Gastroesophageal sphincter (tissue), 3 donors: ENCODE data around the gene MPRIP.

Experiments
- EP300 ChIP-seq: sonication (generic); formaldehyde crosslinking; IDR thresholded peaks from one replicate; pipeline ENCODE4 v1.6.1; 2017; ENCODE audit warnings: antibody characterized with exemption, mild to moderate bottlenecking
- POLR2A ChIP-seq, 2 donors: fragments of 450-650 bp; IDR thresholded peaks; one replicate each; pipeline ENCODE4 v1.6.1; 2017; ENCODE audit warnings: antibody characterized with exemption in 2 of 2, mild to moderate bottlenecking in 2 of 2, moderate library complexity in 1 of 2
- POLR2AphosphoS5 ChIP-seq: sonication (generic); formaldehyde crosslinking; IDR thresholded peaks from one replicate; pipeline ENCODE4 v1.6.1; 2017; ENCODE audit warnings: antibody characterized with exemption
- TF ChIP-seq, protein P1 (sequence below), 4 experiments: fragments of 200-600 bp in 2 of 4; fragments of 450-650 bp in 2 of 4; sonication (generic) in 1 of 4; IDR thresholded peaks; one replicate each; pipeline ENCODE4 v1.5.1; 2017 to 2019; ENCODE audit warnings: antibody characterized with exemption in 4 of 4, mild to moderate bottlenecking in 2 of 4, moderate library complexity in 2 of 4

DNA sequence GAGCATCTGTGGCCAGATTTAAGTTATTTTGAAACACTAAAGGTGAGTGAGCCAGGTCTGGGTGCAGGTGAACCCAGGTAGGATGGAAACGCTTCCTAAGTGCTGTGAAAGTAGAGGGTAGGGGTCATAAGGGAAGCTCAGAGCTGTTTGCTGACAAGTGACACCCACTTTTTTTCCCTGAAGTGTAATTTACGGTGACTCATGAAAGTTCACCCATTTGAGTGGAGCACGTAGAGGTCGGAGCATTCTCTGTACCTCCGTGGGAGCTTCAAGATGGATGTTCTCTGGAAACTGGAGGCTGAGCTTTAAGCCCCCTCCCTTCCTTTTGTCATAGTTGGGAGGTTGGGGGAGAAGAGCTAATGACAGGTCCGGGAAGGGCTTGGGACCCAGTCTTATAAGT, 44.3 kb downstream of the MPRIP start:
- TF ChIP-seq, protein P1, sequence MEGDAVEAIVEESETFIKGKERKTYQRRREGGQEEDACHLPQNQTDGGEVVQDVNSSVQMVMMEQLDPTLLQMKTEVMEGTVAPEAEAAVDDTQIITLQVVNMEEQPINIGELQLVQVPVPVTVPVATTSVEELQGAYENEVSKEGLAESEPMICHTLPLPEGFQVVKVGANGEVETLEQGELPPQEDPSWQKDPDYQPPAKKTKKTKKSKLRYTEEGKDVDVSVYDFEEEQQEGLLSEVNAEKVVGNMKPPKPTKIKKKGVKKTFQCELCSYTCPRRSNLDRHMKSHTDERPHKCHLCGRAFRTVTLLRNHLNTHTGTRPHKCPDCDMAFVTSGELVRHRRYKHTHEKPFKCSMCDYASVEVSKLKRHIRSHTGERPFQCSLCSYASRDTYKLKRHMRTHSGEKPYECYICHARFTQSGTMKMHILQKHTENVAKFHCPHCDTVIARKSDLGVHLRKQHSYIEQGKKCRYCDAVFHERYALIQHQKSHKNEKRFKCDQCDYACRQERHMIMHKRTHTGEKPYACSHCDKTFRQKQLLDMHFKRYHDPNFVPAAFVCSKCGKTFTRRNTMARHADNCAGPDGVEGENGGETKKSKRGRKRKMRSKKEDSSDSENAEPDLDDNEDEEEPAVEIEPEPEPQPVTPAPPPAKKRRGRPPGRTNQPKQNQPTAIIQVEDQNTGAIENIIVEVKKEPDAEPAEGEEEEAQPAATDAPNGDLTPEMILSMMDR (IDR thresholded peaks at IDR 0.05), result no peak
- no peak for TF ChIP-seq EP300
- TF ChIP-seq POLR2A (IDR thresholded peaks at IDR 0.05), result no peak
- no peak for TF ChIP-seq POLR2AphosphoS5
